HG02798 (cell line): Measurements from ENCODE around the gene CXCL14.
A peak's percentile ranks its signal among the peaks of the same experiment; 100 is the strongest.

Experiments used
- ATAC-seq: cut with Tn5 transposase; IDR thresholded peaks from one replicate; pipeline ENCODE4 v1.9.1; 2021; ENCODE audit warnings: mild to moderate bottlenecking; ENCODE audit not compliant: unreplicated experiment, poor library complexity

The CXCL14 gene

GRCh38 chr5:135569755-135570452 is 8.9 kb downstream of the CXCL14 start:
- peak; percentile 35 for ATAC-seq

GRCh38 chr5:135568923-135569360 is 9.8 kb downstream of the CXCL14 start:
- ATAC-seq, result no peak

- no peak for ATAC-seq
Measured at GRCh38 chr5:135568246-135568645, 10.5 kb downstream of the CXCL14 start.

GRCh38 chr5:135567661-135568060 is 11.1 kb downstream of the CXCL14 start:
- ATAC-seq, result no peak

GRCh38 chr5:135566422-135567400 is 12.1 kb downstream of the CXCL14 start:
- ATAC-seq, result no peak

GRCh38 chr5:135565725-135566421 is 12.9 kb downstream of the CXCL14 start:
- ATAC-seq, result peak; percentile 64

- no peak for ATAC-seq
Measured at GRCh38 chr5:135565266-135565665, 13.5 kb downstream of the CXCL14 start.

GRCh38 chr5:135564331-135564730 is 14.5 kb downstream of the CXCL14 start:
- ATAC-seq, result no peak

GRCh38 chr5:135561266-135561665 is 17.5 kb downstream of the CXCL14 start:
- no peak for ATAC-seq

- ATAC-seq, result peak; percentile 94
Measured at GRCh38 chr5:135560858-135561257, 17.9 kb downstream of the CXCL14 start.

GRCh38 chr5:135559354-135559753 is 19.4 kb downstream of the CXCL14 start:
- no peak for ATAC-seq

GRCh38 chr5:135557076-135557838 is 21.5 kb downstream of the CXCL14 start:
- no peak for ATAC-seq

GRCh38 chr5:135556620-135557019 is 22.2 kb downstream of the CXCL14 start:
- ATAC-seq, result no peak

GRCh38 chr5:135555530-135555929 is 23.3 kb downstream of the CXCL14 start:
- no peak for ATAC-seq

GRCh38 chr5:135553688-135554462 is 24.9 kb downstream of the CXCL14 start:
- no peak for ATAC-seq

GRCh38 chr5:135551593-135552447 is 27.0 kb downstream of the CXCL14 start:
- ATAC-seq, result peak; percentile 76

GRCh38 chr5:135549413-135549812 is 29.4 kb downstream of the CXCL14 start:
- no peak for ATAC-seq

GRCh38 chr5:135547590-135548254 is 31.1 kb downstream of the CXCL14 start:
- ATAC-seq, result no peak
